Activated naive CD4-positive, alpha-beta T cell treated with Interleukin-2 at 50 U/mL for 16 hours (primary cell): ENCODE measurements around the gene CNTNAP2.
"Not testable (repeated sequence)": the region's sequence is repeated elsewhere in the genome, so short reads cannot be mapped to it uniquely, and the experiment has no call there.

Source experiments
- DNase-seq: peaks from one replicate; pipeline ENCODE4 v3.0.0-alpha.2; 2020

CNTNAP2 gene

GRCh38 chr7:147048864-147049263 lies 932.3 kb downstream of the CNTNAP2 start:
- DNase-seq = no peak

- no peak for DNase-seq
Measured at GRCh38 chr7:147052818-147053217, 936.2 kb downstream of the CNTNAP2 start.

GRCh38 chr7:147053746-147054145 lies 937.1 kb downstream of the CNTNAP2 start:
- no peak for DNase-seq

GRCh38 chr7:147060070-147060469 lies 943.5 kb downstream of the CNTNAP2 start:
- no peak for DNase-seq

- no peak for DNase-seq
Measured at GRCh38 chr7:147062897-147063296, 946.3 kb downstream of the CNTNAP2 start.

- DNase-seq = no peak
Measured at GRCh38 chr7:147068842-147069241, 952.2 kb downstream of the CNTNAP2 start.

GRCh38 chr7:147069771-147070170 lies 953.2 kb downstream of the CNTNAP2 start:
- DNase-seq = no peak

GRCh38 chr7:147070886-147071285 lies 954.3 kb downstream of the CNTNAP2 start:
- no peak for DNase-seq

GRCh38 chr7:147071536-147071935 lies 954.9 kb downstream of the CNTNAP2 start:
- no peak for DNase-seq

- DNase-seq = no peak
Measured at GRCh38 chr7:147078312-147078711, 961.7 kb downstream of the CNTNAP2 start.

GRCh38 chr7:147079083-147079482 lies 962.5 kb downstream of the CNTNAP2 start:
- no peak for DNase-seq

- DNase-seq = no peak
Measured at GRCh38 chr7:147079921-147080420, 963.4 kb downstream of the CNTNAP2 start.

GRCh38 chr7:147081117-147081516 lies 964.5 kb downstream of the CNTNAP2 start:
- DNase-seq = no peak

- DNase-seq = no peak
Measured at GRCh38 chr7:147089051-147089461, 972.5 kb downstream of the CNTNAP2 start.

GRCh38 chr7:147089608-147090007 lies 973.0 kb downstream of the CNTNAP2 start:
- no peak for DNase-seq

GRCh38 chr7:147096629-147097028 lies 980.0 kb downstream of the CNTNAP2 start:
- DNase-seq = no peak

- DNase-seq = no peak
Measured at GRCh38 chr7:147103224-147103623, 986.6 kb downstream of the CNTNAP2 start.

- DNase-seq = no peak
Measured at GRCh38 chr7:147106746-147107145, 990.1 kb downstream of the CNTNAP2 start.

- not testable (repeated sequence) for DNase-seq
Measured at GRCh38 chr7:147114525-147114924, 997.9 kb downstream of the CNTNAP2 start.

GRCh38 chr7:147136352-147136751 lies 1019.8 kb downstream of the CNTNAP2 start:
- no peak for DNase-seq

GRCh38 chr7:147145194-147145593 lies 1028.6 kb downstream of the CNTNAP2 start:
- DNase-seq = no peak

GRCh38 chr7:147146169-147146568 lies 1029.6 kb downstream of the CNTNAP2 start:
- DNase-seq = no peak

- DNase-seq = no peak
Measured at GRCh38 chr7:147151661-147152060, 1035.1 kb downstream of the CNTNAP2 start.

- no peak for DNase-seq
Measured at GRCh38 chr7:147153571-147153970, 1037.0 kb downstream of the CNTNAP2 start.

- DNase-seq = no peak
Measured at GRCh38 chr7:147161405-147161804, 1044.8 kb downstream of the CNTNAP2 start.
